Uterus (tissue), 2 donors: ENCODE results near the gene TMEM175.

Experiments used
- POLR2A ChIP-seq, 2 donors: fragments of 450-650 bp; IDR thresholded peaks; one replicate each; pipeline ENCODE4 v1.6.1; 2016; ENCODE audit warnings: antibody characterized with exemption in 2 of 2, mild to moderate bottlenecking in 1 of 2, moderate library complexity in 1 of 2
- TF ChIP-seq, protein P1 (sequence below), 4 experiments: fragments of 200-600 bp in 2 of 4; fragments of 450-650 bp in 2 of 4; sonication (generic) in 2 of 4; IDR thresholded peaks; one replicate each; pipeline ENCODE4 v1.5.1; 2016 to 2019; ENCODE audit warnings: antibody characterized with exemption in 4 of 4, mild to moderate bottlenecking in 2 of 4, moderate library complexity in 1 of 4

DNA sequence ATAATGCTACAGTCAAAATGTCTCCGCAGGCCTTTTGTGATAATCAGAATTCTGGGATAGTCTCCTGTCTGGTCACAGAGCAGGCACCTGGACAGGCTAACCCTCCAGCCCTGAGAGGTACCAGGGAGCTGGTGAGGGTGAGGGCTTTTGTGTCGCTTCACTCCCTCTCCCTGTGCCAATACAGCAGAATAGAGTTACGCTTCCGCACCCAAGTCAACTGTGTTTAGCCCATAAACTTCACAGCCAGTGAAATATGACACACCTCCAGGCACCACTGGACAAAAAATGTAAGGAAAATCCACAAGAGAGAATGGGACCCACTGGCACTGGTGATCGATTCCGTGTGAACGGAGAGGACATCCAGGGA lies 1.4 kb upstream of the TMEM175 start:
- TF ChIP-seq, protein P1, sequence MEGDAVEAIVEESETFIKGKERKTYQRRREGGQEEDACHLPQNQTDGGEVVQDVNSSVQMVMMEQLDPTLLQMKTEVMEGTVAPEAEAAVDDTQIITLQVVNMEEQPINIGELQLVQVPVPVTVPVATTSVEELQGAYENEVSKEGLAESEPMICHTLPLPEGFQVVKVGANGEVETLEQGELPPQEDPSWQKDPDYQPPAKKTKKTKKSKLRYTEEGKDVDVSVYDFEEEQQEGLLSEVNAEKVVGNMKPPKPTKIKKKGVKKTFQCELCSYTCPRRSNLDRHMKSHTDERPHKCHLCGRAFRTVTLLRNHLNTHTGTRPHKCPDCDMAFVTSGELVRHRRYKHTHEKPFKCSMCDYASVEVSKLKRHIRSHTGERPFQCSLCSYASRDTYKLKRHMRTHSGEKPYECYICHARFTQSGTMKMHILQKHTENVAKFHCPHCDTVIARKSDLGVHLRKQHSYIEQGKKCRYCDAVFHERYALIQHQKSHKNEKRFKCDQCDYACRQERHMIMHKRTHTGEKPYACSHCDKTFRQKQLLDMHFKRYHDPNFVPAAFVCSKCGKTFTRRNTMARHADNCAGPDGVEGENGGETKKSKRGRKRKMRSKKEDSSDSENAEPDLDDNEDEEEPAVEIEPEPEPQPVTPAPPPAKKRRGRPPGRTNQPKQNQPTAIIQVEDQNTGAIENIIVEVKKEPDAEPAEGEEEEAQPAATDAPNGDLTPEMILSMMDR (IDR thresholded peaks at IDR 0.05) = no peak
- no peak for TF ChIP-seq POLR2A (IDR thresholded peaks at IDR 0.05)
